Measurements from ENCODE around the gene TEX14.
"Not testable (repeated sequence)": the region's sequence is repeated elsewhere in the genome, so short reads cannot be mapped to it uniquely, and the experiment has no call there.

The TEX14 gene

DNA sequence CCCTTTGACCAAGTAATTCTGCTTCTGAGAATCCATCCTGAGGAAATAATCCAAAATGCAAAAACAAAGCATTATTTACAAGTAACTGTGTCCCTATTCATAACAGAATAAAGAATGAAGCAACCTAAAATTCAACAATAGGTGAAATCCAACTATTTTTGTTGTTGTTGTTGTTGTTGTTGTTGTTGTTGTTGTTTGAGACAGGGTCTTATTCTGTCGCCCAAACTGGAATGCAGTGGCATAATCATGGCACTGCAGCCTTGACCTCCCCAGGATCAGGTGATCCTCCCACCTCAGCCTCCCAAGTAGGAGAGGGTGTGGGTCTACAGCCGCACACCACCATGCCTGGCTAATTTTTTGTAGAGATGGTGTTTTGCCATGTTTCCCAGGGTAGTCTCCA is 101.5 kb downstream of the TEX14 start:
- no peak for DNase-seq (ENCODE audit: low read depth)
- H3K4me3 ChIP-seq (replicated peaks; ENCODE audit: low read depth, low read length): no peak overlapping the region
- TF ChIP-seq, protein P1, sequence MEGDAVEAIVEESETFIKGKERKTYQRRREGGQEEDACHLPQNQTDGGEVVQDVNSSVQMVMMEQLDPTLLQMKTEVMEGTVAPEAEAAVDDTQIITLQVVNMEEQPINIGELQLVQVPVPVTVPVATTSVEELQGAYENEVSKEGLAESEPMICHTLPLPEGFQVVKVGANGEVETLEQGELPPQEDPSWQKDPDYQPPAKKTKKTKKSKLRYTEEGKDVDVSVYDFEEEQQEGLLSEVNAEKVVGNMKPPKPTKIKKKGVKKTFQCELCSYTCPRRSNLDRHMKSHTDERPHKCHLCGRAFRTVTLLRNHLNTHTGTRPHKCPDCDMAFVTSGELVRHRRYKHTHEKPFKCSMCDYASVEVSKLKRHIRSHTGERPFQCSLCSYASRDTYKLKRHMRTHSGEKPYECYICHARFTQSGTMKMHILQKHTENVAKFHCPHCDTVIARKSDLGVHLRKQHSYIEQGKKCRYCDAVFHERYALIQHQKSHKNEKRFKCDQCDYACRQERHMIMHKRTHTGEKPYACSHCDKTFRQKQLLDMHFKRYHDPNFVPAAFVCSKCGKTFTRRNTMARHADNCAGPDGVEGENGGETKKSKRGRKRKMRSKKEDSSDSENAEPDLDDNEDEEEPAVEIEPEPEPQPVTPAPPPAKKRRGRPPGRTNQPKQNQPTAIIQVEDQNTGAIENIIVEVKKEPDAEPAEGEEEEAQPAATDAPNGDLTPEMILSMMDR (IDR thresholded peaks at IDR 0.05; ENCODE audit: low read length, missing control alignments): no peak

DNA sequence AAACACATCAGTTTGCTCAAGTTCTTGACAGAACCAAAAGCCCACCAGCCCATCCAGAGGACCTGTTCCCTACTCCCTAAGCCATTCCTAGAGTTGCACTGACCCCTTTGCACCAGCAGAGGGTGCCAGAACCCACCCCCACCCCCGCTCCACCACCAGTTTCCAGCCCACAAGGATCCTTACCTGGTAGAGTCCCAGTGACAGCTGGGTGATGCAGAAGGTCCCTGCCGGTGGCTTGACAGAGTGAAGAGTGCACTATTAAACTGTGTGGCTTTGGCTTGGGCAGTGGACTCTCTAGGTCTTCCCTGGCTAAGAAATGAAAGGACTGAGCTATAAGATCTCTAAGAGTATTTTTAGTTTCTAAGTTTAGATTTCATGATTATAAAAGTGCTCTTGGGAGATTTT is 104.1 kb downstream of the TEX14 start:
- H3K4me3 ChIP-seq (replicated peaks; ENCODE audit: low read depth, low read length): no peak overlapping the region
- DNase-seq (ENCODE audit: low read depth): peak; percentile 50
- TF ChIP-seq, protein P1 (IDR thresholded peaks at IDR 0.05; ENCODE audit: low read length, missing control alignments): peak; percentile 98

DNA sequence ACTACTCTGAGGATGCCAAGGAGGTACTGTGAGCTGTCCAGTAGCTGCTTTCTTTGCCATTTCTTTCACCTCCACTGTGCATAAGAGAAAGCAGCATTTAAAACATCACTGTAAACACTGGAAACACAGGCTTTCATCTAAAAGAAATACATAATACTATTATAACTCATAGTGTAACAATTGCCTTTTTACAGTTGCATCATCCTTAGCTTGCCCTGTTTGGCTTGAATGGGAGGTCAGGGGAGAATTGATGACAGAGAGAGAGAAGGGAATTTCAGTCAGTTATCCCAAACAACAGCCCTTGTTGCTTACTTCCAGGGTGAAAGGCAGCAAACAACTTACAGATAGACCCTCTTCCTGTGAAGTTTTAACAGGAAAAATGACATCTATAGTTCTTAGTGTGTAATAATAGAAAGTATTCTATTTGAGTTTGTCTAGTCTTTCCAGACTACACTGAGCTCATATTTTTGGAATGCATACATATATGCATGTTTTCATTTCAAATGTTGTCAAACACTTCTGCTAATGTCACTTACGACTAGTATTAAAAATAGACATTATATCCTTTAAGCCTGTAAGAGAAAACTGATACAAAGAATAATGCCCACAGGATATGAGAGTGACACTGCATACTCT is 105.7 kb downstream of the TEX14 start:
- no peak for DNase-seq (ENCODE audit: low read depth)
- H3K4me3 ChIP-seq (replicated peaks; ENCODE audit: low read depth, low read length): no peak overlapping the region
- TF ChIP-seq, protein P1 (IDR thresholded peaks at IDR 0.05; ENCODE audit: low read length, missing control alignments): no peak

DNA sequence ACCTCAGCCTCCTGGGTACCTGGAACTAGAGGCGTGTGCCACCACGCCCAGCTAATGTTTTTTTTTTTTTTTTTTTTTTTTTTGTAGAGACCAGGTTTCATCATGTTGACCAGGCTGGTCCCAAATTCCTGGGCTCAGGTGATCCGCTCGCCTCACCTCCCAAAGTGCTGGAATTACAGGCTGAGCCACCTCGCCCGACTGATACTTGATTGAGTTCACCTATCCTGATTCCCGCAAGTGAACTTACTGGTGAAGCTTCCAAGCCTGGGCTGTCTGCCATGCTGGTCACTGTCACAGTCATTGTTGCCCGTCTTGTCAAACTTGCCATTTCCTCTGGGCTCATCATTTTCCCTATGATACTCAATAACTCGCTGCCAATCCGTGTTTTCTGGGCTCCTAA is 106.3 kb downstream of the TEX14 start:
- TF ChIP-seq, protein P1 (IDR thresholded peaks at IDR 0.05; ENCODE audit: low read length, missing control alignments): no peak
- DNase-seq (ENCODE audit: low read depth): no peak
- no peak overlapping the region for H3K4me3 ChIP-seq (replicated peaks; ENCODE audit: low read depth, low read length)

DNA sequence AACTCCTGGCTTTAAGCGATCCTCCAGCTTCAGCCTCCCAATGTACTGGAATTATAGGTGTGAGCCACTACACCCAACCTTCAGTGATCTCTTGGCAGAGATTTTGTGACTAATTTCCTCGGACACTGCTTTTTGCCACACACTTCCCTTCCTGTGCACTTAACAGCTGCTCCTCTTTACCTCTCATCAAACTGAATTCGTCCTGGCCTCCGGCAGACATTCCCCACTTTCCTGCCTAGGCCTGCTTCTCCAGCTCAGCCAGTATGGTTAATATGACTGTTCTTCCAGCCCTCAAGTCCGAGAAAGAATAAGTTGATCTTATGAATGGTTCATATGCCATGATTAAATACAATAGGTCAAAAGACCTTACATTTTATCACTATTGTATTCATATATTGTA is 108.4 kb downstream of the TEX14 start:
- H3K4me3 ChIP-seq (replicated peaks; ENCODE audit: low read depth, low read length): no peak overlapping the region
- TF ChIP-seq, protein P1 (IDR thresholded peaks at IDR 0.05; ENCODE audit: low read length, missing control alignments): no peak
- no peak for DNase-seq (ENCODE audit: low read depth)

DNA sequence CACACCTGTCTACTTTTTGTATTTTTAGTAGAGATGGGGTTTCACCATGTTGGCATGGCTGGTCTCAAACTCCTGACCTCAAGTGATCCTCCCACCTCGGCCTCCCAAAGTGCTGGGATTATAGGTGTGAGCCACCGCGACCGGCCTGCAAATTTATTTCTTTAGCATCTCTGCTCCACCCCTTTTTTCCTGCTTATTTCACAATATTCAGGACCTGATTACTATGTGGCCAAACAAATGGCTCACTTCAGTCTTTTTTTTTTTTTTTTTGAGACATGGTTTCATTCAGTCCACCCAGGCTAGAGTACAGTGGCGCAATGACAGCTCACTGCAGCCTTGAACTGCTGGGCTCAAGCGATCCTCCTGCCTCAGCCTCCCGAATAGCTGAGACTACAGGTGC is 109.1 kb downstream of the TEX14 start:
- H3K4me3 ChIP-seq (replicated peaks; ENCODE audit: low read depth, low read length): not testable (repeated sequence)
- peak; percentile 21 for DNase-seq (ENCODE audit: low read depth)

DNA sequence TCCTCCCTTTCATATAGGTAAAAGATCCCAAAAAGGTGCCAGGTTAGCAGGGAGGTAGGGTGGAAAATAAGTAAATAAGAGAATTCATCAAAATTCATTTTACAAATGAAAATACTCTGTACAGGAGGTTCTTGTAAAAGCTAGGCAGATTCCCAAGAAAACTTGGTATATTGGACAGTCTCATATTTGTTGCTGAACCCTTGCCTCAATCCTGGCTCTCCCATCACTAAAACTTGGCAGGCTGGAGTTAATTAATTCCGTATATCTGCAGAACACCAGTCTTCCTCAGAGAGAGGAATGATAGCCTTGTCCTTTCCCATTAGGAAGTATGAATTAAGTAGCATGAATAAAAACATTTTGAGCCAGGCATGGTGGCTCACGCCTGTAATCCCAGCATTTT is 111.2 kb downstream of the TEX14 start:
- no peak for DNase-seq (ENCODE audit: low read depth)
- no peak overlapping the region for H3K4me3 ChIP-seq (replicated peaks; ENCODE audit: low read depth, low read length)
- TF ChIP-seq, protein P1 (IDR thresholded peaks at IDR 0.05; ENCODE audit: low read length, missing control alignments): no peak
